Muscle of arm (tissue), 12 donors: ENCODE data around the gene PLXNA1. TPM values are rescaled to one million over a fixed set of nuclear protein-coding genes. Genes with fewer than 3 reads are reported as not detected.

Source experiments
- DNase-seq: peaks from one replicate; pipeline ENCODE4 v3.0.0-alpha.2; 2013
- polyA plus RNA-seq, 12 donors: library from polyadenylated mRNA; unstranded; fragments of 120-200 nt; gene quantifications; one replicate each; pipeline ENCODE4 v1.2.1, GENCODE V29; 2013; ENCODE audit not compliant: insufficient read length in 12 of 12

PLXNA1 gene
- polyA plus RNA-seq, 12 donors = 21.9 to 46.8 (median 35.5) TPM; not detected in 1

DNA sequence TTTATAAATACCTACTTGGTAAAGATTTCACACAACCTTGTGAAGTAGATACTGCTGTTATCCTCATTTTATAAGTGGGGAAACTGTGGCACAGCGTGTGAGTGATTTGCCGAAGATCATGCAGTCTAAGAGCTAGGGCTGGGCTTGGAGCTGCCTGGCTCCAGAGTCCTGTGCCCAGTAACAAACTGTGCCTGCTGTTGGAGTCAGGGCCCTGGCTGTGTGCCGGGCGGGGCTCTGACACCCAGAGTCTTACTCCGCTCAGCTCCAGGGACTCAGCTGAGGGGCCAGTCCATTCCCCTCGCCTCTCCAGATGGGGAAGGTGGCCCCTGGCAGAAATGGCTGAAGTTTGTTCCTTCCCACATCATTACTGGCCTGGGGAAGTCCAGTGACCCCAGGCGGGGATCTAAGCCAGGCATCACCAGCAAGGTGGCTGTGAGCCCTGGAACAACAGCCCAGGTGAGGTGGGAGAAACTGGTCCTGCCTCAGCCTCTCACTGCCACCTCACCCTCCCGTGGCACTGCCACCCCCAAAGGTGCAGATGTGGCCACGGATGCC, 17.3 kb upstream of the PLXNA1 start:
- no peak for DNase-seq

DNA sequence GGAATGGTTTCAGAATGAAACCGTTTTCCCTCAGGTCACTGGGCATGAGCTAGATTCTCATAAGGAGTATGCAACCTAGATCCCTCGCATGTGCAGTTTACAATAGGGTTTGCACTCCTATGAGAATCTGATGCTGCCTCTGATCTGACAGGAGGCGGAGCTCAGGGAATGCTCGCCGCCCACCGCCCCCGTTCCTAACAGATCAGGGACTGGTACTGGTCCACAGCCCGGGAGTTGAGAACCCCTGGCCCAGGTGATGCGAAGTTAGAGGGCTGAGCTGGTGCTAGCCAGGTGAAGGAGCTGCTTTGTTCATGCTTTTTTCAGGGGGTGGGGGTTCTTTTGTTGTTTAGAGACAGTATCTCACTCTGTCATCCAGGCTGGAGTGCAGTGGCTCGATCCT, 15.5 kb upstream of the PLXNA1 start:
- DNase-seq = no peak

DNA sequence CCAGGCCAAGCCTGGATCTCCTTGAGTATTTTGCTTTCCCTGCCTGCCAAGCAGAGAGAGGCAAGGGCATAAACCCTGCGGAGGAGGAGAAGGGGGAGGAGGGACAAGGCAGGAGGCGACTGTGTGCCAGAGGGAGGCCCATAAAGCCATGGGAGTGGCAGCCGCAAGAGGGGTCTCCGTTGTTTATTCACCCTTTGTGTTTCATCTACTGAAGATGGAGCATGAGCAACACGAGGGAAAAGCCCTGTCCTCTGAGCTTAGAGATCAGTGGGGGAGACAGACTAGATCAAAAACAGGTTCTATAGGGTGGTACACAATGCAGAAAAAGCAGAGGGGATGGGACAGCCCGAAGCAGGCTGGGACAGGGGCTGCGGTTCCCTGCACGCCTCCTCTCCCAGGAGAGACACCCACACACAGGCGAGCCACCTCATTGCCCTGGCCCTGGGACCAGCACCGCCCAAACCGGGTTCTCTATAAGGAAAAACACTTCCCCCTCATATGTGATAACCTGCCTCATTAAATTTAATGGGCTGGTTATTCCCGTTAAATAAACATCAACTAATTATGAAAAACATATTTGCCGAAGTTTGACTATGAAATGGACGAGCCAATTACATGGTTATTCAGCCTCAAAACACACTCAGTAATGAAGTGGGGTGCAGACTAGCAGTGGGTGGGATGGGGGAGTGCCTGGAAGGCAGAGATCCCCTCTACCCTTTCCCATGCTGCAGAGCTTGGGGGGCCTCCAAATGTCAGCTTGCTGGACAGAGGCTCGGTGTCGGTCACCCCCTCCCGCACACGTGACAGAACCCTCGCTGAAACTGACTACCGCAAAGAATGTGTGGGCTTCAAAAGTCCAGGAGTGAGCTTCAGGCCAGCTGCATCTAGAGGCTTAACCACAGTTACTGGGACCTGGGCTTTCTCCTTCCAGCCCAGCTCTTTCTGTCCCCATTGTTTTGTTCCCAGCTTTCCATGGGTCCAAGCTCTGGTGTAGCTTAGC, 14.2 kb upstream of the PLXNA1 start:
- no peak for DNase-seq

DNA sequence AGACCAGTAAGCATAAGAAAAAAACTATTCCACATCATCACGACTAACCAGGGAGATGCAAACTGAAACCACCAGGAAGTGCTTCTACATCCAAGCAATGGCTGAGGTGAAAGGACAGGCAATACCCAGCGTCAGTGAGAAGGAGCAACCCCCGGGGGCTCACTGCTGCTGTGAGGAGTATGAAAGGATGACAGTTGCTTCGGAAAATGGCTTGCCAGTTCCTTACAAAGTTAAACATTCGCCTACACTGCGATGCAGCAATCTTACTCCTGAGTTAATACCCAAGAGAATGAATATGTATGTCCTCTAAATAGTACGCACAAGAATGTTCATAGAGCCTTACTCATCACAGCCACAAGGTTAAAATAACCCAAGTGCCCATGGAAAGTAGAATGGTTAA, 13.3 kb upstream of the PLXNA1 start:
- DNase-seq = no peak

DNA sequence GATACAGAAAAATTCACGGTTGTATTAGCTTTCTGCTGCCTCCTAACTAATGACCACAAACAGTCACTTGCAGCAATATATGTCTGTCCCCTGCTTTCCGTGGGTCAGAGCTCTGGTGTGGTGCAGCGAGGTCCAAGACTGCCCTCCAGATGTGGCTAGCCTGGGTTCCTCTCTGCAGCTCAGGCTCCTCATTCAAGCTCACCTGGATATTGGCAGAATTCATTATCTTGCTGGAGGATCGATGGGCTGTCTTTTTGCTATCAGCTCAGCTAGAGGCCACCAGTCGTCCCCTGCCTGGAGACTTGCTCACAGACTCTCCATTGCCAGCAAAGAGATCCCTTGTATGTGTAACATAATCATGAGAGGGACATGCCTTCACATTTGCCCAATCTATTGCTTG, 12.8 kb upstream of the PLXNA1 start:
- no peak for DNase-seq

DNA sequence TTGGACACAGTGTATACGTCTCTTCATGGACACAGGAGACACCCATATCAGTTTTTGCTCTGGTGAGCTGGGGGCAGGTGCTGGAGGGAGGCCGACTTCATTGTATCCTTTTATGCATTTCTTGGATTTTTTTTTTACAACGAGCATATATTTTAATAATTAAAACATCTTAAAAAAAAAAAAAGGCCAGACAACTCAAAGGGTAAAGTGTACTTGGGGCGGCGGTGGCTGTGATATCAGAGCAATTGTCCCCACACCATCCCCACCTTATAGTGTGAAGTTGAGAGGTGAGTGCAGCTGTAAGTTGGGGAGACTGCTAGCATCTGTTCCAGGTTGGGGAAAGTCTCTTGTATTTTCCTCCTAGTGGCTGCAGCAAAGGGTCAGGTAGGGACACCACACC, 12.0 kb upstream of the PLXNA1 start:
- no peak for DNase-seq

DNA sequence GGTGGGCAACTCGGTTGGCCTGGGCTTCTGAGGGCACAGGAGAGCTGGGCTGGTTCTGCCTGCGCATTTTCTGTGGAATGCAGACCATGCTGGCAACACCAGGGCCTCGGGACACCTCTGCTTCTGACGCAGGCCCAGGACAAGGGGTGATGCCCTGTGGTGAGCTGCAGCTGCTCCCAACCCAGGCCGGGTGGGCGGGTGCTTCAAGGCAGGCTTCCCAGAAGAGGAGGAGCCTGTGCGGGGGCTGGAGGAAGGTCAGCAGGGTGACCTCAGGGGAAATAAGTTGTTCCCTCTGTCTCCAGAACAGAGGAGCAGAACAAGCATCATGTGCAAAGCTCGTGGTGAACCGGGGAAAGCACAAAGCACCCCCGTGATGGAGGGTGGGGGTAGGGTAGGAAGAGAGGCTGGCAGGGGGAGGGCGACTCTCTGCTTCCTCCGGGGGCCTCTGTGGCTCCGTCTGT, 11.0 kb upstream of the PLXNA1 start:
- DNase-seq = no peak

DNA sequence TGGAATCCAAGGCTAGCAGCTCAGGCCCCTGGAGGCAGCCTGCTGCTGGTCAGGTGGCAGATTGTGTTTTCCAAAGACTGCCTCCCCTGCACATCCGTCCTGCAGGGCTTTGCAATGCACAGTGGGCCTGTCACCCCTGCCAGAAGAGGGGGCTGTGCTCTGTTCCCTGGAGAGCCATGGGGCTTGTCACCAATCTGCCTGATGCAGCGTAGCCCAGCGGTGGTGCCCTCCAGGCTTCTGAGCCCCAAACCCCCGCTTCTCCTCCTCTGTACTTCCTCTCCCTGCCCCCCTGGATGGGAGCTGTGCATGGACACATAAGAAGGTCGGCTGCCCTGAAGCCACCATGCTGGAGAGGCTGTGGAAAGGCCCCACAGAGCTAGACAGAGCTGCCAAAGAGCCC, 10.0 kb upstream of the PLXNA1 start:
- DNase-seq = no peak

DNA sequence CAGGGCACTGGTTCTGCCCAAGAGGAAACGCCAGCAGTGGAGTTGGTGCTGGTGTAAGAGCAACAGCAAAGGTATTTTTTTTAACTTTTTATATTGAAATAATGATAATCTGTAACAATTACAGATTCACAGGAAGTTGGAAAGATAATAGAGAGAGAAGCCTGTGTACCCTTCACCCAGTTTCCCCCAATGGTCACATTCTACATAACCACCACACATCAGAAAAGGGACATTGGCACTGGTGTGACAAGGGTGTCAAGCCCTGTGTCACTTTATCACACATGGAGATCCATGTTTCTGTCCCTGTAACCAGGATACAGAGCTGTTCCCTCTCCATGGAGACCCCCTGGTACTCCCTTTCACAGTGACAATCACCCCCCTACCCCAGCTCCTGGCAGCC, 9.1 kb upstream of the PLXNA1 start:
- DNase-seq = no peak

DNA sequence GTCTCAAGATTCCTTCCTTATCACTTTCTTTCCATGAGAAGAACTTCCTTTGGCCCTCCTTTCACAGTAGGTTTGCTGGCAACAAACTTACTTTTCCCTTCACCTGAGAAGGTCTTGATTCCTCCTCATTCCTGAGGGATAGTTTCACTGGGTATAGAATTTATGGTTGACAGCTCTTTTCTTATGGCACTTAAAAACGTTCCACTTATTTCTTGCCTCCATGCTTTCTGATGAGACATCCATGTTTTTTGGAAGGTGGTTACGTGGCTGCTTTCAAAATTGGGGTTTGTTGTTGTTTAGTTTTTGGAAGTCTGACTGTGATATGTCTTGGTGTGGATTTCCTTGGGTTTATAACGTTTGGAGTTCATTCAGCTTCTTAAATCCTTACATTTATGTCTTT, 8.2 kb upstream of the PLXNA1 start:
- DNase-seq = no peak

DNA sequence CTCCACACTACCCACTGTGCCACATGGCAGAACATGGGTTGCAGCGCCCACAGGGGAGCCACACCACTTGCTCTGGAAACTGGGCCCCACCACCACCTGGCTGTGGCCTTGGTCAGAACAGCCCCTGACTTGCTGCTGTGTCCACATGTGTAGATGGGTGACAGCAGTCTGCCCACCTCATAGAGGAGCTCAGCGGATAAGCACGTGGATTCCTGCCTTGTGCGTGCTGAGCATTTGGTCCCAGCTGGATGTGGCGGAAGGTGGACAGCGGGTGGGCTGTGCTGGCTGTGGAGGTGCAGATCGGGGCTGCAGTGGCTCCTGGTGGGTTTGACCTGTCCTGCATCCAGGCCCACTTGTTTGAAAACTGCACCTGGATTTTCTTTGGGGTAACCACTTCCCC, 6.0 kb upstream of the PLXNA1 start:
- DNase-seq = no peak

DNA sequence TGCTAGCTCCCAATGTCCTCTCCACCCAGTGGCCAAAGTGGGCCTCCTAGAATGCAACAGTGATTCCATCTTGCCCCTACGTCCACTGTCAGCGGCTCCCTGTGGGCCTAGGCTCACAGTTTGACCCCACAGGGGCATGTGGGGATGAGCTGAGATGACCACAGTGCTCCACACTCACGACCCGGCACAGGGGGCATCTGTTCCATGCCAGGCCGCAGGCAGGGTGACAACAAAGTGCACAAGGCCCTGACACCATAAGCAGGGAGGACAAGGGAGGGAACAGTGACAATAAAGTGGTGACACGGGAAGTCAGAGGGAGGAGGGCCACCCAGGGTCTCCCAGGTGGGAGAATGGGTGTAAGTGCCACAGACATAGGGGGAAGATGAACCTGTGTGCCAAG, 5.1 kb upstream of the PLXNA1 start:
- no peak for DNase-seq

DNA sequence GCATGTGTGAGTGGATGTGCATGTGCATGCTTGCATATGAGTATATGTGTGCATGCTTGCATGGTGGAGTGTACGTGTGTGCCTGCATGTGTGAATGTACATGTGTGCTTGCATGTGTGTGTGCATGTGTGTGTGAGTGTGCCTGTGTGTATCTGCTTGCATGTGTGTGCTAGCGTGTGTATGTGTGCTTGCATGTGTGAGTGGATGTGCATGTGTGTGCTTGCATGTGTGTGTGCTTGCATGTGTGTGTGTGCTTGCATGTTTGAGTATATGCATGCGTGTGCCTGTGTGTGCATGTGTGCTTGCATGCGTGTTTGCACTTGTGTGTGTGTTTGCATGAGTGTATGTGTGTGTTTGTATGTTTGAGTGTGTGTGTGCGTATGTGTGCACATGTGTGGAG, 4.6 kb upstream of the PLXNA1 start:
- DNase-seq = no peak

DNA sequence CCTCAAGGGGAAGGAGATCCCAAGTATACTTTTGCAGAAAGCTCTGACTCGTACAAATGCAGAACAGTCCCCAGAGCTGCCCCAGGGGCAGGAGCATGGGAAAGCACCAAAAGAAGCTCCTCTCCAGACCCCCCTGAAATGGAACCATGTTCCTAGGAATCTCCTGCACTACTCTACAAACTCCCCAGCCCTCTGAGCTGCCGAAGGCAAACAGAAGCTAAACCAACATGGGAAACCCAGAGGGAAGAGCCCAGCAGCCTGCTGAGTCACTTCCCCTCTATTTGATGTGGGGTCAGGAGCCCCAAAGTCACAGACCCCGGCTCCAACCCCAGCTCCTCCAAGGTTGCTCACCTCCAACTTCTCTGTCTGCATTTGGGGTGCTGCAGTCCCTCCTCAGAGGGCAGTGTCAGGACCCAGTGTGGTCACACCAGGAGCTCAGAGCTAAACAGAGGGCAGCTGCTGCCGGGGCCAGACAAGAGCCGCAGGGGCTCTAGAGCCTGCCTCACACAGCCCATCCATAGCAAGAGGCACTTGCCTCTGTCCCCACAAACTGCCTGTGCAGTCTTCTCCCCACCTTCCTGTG, 3.8 kb upstream of the PLXNA1 start:
- DNase-seq = no peak

DNA sequence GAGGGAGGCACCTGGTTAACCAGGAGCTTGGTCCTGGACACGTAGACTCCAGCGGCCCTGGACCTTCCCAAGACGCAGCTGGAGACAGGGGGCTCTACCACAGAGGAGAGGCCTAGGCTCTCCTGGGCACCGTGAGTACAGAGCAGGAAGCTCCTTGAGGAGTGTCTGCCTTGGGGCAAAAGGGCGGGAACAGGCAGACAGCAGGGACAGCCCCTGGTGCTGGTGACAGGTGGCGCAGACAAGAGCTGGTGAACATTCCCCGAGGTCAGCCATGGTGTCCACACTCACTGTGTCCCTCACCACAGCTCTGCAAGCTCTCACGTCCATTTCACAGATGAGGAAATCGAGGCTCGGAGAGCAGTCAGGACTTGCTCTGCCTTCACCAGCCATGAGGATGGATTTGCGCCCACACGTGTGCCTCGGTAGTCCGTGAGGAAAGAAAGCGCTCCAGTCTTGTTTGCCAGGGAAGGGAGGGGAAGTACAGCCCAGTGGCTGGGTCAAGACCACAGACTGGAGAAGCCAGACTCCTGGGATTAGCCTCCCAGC, 2.6 kb upstream of the PLXNA1 start:
- DNase-seq = no peak

DNA sequence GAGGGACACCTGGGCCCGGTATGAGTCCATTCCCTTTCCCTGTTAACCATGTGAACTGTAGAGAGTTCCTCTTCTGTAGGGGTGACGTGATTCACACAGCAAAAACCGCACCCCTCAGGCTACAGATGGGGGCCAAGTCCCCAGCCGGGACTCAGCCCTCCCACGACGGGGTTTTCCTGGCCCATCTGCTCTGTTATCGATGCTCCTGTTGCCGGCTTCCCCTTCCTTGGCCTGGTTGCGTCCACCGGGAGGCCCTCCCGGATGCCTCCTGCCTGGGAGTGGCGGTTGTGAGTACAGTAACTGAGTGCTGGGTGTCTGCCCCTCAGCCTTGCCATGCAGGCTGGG, 817 bp upstream of the PLXNA1 start:
- no peak for DNase-seq

DNA sequence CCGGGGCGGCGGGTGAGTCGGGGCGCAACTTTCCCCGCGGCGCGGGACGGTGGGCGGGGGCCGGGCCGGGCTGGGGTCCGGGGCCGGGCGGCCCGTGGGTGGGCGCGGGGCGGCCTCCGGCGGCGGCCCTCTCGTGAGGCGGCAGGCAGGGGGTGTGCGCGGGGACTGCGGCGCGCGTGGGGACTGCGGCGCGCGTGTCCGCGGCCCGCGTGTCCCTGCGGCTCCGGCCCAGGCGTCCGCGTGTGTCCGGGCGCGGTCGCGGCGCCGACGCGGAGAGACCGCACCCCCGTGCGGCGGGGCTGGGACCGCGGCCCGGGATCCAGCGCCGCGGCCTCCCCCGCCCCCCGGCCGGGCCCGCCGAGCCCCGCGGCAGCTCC, 349 bp downstream of the PLXNA1 start:
- DNase-seq = no peak

DNA sequence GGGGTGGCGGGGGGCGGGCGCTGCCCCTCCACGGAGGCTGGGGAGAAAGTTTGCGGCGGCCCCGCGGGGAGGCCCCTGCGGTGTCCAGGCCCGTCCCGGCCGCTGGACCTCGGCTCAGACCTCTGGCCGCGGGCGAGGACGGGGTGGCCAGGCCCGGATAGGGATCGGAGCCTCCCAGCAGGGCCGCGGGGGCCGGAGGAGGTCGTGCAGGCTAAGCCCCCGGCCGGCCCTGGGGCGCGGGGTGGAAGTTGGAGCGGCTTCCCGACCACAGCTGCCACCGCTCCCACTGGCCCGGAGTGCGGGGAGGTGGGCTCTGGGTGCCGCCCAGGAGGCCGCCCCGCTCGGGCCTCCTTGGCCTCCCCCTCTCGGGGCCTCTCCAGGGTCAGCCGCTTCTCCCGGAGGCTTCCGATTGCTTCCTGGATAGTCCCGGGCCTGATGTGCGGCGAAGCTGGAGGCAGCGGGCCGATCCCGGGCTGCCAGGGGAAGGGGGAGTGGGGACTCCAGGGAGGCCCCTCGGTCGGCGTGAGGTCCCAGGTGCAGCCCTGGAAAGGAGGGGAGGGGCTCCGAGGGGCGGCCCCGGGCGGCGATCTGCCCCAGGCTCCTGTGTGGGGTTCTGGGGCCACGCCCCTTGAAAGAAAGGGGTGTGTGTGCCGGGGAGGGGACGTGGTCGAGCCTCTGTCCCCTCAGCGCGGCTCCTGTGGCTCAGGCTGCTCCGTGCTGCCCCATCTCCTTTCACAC, 907 bp downstream of the PLXNA1 start:
- no peak for DNase-seq

DNA sequence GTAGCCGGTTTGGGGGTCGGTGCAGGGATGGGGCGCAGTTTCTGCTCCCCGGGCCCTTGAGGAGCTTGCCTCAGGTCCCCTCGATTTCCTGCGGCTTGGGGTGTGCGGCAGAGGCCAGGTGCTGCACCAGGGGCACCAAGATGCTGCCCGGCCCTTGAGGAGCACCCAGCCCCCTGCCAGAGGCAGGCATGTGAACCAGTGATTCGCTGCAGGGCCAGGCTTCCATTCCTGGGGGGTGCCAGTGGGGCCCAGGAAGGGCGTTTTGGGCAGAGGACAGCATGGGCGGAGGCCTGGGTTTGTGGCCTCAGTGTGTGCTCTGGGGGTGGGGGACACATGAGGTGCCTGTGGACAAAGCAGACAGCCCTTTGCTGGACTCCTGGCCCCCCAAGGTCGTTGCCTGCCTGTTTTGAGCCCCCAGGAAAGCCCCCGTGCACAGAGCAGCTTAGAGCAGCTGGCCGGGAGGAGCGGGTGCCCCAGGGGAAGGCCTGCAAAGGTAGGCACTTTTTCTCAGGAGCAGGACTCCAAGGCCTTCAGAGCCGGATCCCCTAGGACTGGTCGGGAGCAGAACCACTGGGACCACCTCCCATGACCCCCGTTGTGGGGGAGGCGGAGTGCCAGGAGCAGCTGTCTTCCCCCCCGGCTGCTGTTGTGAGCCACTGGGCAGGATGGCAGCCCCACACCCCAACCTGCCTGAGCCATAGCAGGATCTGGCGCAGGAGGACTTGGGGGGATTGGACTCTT, 1.6 kb downstream of the PLXNA1 start:
- no peak for DNase-seq

DNA sequence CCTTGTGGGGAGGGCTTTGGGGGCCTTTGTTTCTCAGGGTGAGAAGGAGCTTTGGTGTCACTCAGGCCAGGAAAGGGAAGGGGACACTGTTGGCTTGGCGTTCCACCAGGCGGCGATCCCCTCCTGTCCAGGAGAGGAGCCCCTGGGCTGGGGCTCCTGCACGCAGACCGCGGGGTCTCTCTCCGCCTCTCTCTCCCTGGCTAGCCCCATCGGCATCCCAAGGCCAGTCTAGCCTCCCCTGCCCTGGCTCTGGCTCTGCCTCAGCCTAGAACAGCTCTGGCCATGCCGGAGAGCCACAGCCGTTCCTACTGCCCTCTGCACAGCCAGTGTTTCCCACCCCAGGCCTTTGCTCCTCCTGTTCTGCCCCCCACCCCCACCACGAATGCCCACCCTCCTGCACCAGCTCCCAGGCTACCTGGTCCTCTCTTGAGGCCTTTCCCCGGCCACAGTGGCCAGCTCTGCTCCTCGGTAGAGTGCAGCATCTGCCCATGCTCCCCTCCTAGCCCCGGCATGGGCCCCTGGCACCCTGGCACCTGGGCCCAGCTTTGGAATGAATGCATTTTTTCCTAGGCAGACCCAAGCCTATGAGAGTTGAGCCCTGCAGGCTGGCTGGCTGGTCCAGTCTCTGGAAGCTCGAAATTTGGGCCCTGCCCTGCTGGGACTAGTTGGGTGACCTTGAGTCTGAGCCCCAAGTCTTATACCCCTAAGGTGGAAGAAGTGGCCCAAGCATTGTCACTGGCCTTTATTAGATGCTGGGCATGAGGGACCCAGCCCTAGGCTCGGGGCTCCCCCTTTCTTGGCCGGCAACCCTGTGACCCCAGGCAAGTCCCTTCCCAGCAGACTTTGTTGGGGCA, 2.4 kb downstream of the PLXNA1 start:
- no peak for DNase-seq

DNA sequence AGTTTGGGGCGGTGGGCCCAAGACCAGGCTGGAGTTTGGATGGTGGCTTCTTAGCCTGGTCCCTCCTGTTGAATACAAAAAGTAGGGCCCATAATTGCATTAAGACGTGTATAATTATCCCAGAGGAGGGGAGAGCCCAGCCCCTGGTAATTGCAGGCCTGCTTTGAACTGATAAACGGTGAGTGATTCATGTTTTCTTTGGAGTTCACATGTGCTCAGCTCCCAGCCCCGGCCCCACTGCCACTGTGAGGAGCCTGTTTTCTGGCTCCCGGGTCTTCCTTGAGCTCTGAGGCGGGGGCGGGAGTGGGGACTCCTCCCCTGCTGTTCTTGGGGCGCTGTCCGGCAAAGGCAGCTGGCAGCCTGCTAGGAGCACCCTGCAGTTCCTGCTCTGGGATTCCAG, 3.1 kb downstream of the PLXNA1 start:
- DNase-seq = no peak
